Measurements from ENCODE around the gene OR52B2. TPM values are rescaled to one million over a fixed set of nuclear protein-coding genes. Genes with fewer than 3 reads are reported as not detected.

Gene OR52B2
- polyA plus RNA-seq, 1 experiment = not detected

DNA sequence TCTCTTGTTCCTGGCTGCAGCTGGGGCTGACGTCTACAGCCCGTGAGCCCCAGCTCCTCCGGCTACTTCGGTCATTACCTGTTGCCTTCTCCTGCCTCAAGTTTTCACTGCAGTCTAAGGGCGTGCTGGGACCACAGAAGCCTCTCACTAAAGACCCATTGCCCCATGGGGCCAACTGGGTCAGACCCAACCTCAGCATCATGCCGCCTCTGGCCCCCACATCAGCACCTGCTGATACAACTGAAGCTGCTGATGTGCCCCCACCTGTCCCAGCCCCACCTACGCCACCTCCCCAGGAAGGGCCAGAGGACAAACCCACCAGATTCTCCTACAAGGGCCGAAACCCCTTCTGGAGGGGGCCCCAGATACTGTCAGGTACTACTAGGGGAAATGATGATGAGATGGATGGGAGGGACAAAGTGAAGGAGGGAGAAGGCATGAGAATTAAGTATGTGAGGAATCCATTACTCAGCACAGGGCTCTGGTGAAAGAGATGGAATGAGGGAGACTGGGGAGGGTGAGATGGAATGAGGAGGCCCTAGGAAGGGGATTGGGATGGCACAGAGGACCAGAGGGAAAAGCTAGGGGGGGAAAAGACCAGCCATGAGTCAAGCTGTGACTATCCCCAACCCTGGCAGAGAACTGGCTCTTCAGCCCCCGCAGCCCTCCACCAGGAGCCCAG is 40.3 kb upstream of the OR52B2 start:
- H3K27me3 ChIP-seq (ENCODE audit: control insufficient read depth, insufficient read depth, low read length) = no peaks in the 10 kb centered on the region
- ChIA-PET CTCF (no interaction called here), POLR2A (interaction anchor here (0.6 kb wide), 1 partner anchor 15 kb away, joined by 3 read pairs; no protein-coding TSS in a partner anchor)
- H3K36me3 ChIP-seq (ENCODE audit: control insufficient read depth, insufficient read depth, low read length) = peaks cover 16% of the 10 kb centered on the region
- TF ChIP-seq, protein P1, sequence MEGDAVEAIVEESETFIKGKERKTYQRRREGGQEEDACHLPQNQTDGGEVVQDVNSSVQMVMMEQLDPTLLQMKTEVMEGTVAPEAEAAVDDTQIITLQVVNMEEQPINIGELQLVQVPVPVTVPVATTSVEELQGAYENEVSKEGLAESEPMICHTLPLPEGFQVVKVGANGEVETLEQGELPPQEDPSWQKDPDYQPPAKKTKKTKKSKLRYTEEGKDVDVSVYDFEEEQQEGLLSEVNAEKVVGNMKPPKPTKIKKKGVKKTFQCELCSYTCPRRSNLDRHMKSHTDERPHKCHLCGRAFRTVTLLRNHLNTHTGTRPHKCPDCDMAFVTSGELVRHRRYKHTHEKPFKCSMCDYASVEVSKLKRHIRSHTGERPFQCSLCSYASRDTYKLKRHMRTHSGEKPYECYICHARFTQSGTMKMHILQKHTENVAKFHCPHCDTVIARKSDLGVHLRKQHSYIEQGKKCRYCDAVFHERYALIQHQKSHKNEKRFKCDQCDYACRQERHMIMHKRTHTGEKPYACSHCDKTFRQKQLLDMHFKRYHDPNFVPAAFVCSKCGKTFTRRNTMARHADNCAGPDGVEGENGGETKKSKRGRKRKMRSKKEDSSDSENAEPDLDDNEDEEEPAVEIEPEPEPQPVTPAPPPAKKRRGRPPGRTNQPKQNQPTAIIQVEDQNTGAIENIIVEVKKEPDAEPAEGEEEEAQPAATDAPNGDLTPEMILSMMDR (IDR thresholded peaks at IDR 0.05; ENCODE audit: insufficient read depth, low read depth, low read length) = no peak
- DNase-seq (ENCODE audit: low read depth) = no peak
- H3K4me3 ChIP-seq (ENCODE audit: low read depth, low read length) = no peak overlapping the region

DNA sequence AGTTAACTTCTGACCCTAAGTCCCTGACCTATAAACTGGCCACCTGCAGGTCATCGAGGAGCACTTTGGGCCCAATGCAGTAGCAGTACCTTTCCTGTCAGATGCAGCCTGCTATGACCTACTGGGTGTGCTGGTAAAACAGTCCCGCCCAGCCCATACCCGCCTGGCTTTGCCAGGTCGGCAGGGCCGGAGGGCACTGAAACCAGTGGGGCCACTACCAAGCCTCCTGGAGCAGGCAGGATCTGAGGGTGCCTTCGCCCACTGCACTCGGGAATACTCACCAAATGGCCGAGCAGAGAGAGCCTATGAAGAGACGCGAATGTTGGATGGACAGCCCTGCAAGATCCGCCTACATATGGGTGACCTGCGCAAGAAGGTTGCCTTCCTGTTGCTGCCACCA is 39.7 kb upstream of the OR52B2 start:
- Histone ChIP-seq H3K36me3 (ENCODE audit: control insufficient read depth, insufficient read depth, low read length) (peaks cover 16% of the 10 kb centered on the region), H3K4me3 (ENCODE audit: low read depth, low read length) (no peak overlapping the region), H3K27me3 (ENCODE audit: control insufficient read depth, insufficient read depth, low read length) (no peaks in the 10 kb centered on the region)
- no peak for DNase-seq (ENCODE audit: low read depth)
- ChIA-PET POLR2A (no interaction called here), CTCF (interaction anchor here (1.0 kb wide), 1 partner anchor 153 kb away, joined by 5 read pairs; no protein-coding TSS in a partner anchor)
- TF ChIP-seq, protein P1 (IDR thresholded peaks at IDR 0.05; ENCODE audit: insufficient read depth, low read depth, low read length) = no peak

DNA sequence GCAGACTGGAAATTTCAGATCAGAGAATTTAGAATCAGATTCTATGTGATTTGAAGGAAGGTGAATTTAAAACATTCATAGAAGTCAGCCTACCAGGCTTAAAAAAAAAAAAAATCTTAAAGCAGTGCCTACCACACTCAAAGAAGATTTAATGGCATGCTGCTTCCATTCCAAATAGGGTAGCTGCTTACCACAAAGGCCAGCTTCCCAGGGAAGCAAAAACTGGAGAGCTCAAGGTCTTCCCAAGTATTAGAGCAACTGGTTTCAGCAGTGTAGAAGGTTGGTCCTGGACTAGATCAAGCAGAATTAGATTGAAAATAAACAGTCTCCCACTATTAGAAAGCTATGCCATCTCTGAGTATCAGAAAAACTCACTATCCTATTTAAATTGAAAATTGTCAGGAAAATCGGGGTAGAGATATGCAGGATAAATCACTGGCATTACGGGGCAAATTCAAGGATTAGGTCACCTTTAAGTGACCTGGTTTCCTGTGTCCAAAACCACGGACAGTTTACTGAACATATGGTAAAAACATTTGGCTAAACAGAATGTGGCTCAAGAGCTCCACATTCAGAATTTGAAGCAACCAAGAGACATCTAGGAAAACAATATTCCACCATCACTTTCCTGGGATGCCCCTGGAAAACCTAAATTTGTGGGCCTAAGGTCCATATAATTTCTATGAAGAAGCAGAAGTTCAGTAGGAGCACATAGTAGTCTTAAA is 36.5 kb upstream of the OR52B2 start:
- POLR2A ChIA-PET = no interaction called here
- CTCF ChIA-PET = interaction anchor here (1.5 kb wide), 1 partner anchor 9 kb away, joined by 5 read pairs; no protein-coding TSS in a partner anchor

DNA sequence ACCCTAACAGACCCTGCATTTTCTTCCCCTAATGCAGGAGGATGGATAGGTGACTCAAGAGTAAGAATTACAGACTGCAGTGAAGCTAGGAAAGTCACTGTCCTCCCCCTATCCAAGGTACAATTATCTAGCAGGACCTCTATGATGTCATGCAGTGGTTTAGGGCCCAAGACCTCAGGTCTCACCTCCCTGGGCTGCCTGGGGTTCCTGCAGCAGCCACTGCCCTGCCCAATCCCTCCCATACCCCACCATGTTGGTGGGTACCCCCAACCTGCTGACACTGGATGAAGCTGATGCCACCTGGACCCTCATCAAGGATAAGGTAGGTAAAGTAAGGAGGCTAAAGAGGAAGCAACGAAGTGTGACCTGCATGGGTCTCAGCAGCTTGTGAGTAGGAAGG is 35.2 kb upstream of the OR52B2 start, which contains the start of gene C11orf42:
Gene C11orf42, plus strand, starts transcription at position 192 of the 400 bp plus-strand sequence. Its CDS starts 59 bp downstream, at position 251.
- Histone ChIP-seq H3K27me3 (ENCODE audit: control insufficient read depth, insufficient read depth, low read length) (no peaks in the 10 kb centered on the region), H3K36me3 (ENCODE audit: control insufficient read depth, insufficient read depth, low read length) (peaks cover 7% of the 10 kb centered on the region; the same call in 1 of the 2 replicates), H3K4me3 (ENCODE audit: low read depth, low read length) (no peak within 1 kb of the TSS)
- ChIA-PET CTCF (no interaction called here), POLR2A (no interaction called here)
- TF ChIP-seq, protein P1 (IDR thresholded peaks at IDR 0.05; ENCODE audit: insufficient read depth, low read depth, low read length) = no peak
- DNase-seq (ENCODE audit: low read depth) = no peak

More for the DNA sequence above, 36.5 kb upstream of the OR52B2 start:
- Histone ChIP-seq H3K27me3 (ENCODE audit: control insufficient read depth, insufficient read depth, low read length) (no peaks in the 10 kb centered on the region), H3K36me3 (ENCODE audit: control insufficient read depth, insufficient read depth, low read length) (peaks cover 11% of the 10 kb centered on the region), H3K4me3 (ENCODE audit: low read depth, low read length) (no peak overlapping the region)
- TF ChIP-seq, protein P1 (IDR thresholded peaks at IDR 0.05; ENCODE audit: insufficient read depth, low read depth, low read length) = no peak
- DNase-seq (ENCODE audit: low read depth) = no peak

DNA sequence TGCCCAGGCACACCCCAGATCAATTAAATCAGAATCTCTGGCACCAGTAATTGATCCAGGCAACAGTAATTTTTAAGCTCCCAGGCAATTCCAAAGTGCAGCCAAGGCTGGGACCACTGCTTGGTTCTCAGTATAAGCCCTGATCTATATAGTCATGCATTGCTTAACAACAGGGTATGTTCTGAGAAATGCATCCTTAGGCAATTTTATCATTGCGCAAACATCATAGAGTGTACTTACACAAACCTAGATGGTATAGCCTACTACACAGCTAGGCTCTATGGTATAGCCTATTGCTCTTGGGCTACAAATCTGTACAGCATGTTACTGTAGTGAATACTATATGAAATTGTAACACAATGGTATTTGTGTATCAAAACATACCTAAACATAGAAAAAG is 34.6 kb upstream of the OR52B2 start:
- ChIA-PET POLR2A (no interaction called here), CTCF (no interaction called here)
- no peak for DNase-seq (ENCODE audit: low read depth)
- H3K36me3 ChIP-seq (ENCODE audit: control insufficient read depth, insufficient read depth, low read length) = peaks cover 1% of the 10 kb centered on the region; the same call in 1 of the 2 replicates
- TF ChIP-seq, protein P1 (IDR thresholded peaks at IDR 0.05; ENCODE audit: insufficient read depth, low read depth, low read length) = no peak
- no peaks in the 10 kb centered on the region for H3K27me3 ChIP-seq (ENCODE audit: control insufficient read depth, insufficient read depth, low read length)
- H3K4me3 ChIP-seq (ENCODE audit: low read depth, low read length) = no peak overlapping the region
